Spleen (tissue), 11 donors: ENCODE results near the gene MYT1. TPM values are rescaled to one million over a fixed set of nuclear protein-coding genes. Genes with fewer than 3 reads are reported as not detected.
"Not testable (repeated sequence)": the region's sequence is repeated elsewhere in the genome, so short reads cannot be mapped to it uniquely, and the experiment has no call there.

Experiments
- DNase-seq: peaks from one replicate; pipeline ENCODE4 v3.0.0-alpha.2; 2020
- H3K27ac ChIP-seq, 8 donors: fragments of 200-600 bp; sonication (generic) in 7 of 8; 1 replicate in 4 of 8; 2 replicates in 4 of 8; pipeline versions ENCODE4 v1.5.0 to v1.8.0; 2016 to 2021; ENCODE audit warnings: inconsistent platforms in 4 of 8, mild to moderate bottlenecking in 4 of 8, moderate library complexity in 1 of 8
- H3K27me3 ChIP-seq, 7 donors: fragments of 200-600 bp; sonication (generic) in 6 of 7; replicated peaks in 1 of 7; 1 replicate in 4 of 7; 2 replicates in 3 of 7; pipeline versions ENCODE4 v1.5.0 to v1.8.0; 2016 to 2021; ENCODE audit warnings: inconsistent platforms in 3 of 7, mild to moderate bottlenecking in 1 of 7
- H3K36me3 ChIP-seq, 6 donors: fragments of 200-600 bp; sonication (generic) in 5 of 6; 1 replicate in 4 of 6; 2 replicates in 2 of 6; pipeline versions ENCODE4 v1.5.0 to v1.8.0; 2016 to 2021; ENCODE audit warnings: inconsistent platforms in 2 of 6
- H3K4me1 ChIP-seq, 6 donors: fragments of 200-600 bp; sonication (generic) in 5 of 6; 1 replicate in 3 of 6; 2 replicates in 3 of 6; pipeline versions ENCODE4 v1.5.0 to v1.8.0; 2016 to 2021; ENCODE audit warnings: inconsistent platforms in 3 of 6
- H3K4me3 ChIP-seq, 8 donors: fragments of 200-600 bp; sonication (generic) in 7 of 8; 1 replicate in 4 of 8; 2 replicates in 4 of 8; pipeline versions ENCODE4 v1.5.0 to v1.8.0; 2016 to 2021; ENCODE audit warnings: inconsistent platforms in 4 of 8, mild to moderate bottlenecking in 4 of 8, moderate library complexity in 2 of 8
- H3K9me3 ChIP-seq, 8 donors: fragments of 200-600 bp; sonication (generic) in 7 of 8; 1 replicate in 4 of 8; 2 replicates in 4 of 8; pipeline versions ENCODE4 v1.5.0 to v1.8.0; 2016 to 2021; ENCODE audit warnings: inconsistent platforms in 4 of 8
- CTCF ChIP-seq, 11 experiments: fragments of 200-600 bp in 7 of 11; fragments of 450-650 bp in 4 of 11; sonication (generic) in 4 of 11; IDR thresholded peaks in 8 of 11; conservative IDR thresholded peaks in 3 of 11; 1 replicate in 7 of 11; 2 replicates in 4 of 11; pipeline versions ENCODE4 v1.4.0 to v1.8.0; 2016 to 2021; ENCODE audit warnings: antibody characterized with exemption in 11 of 11, inconsistent platforms in 4 of 11, mild to moderate bottlenecking in 1 of 11
- POLR2A ChIP-seq, 3 donors: fragments of 450-650 bp; IDR thresholded peaks; one replicate each; pipeline ENCODE4 v1.5.1; 2017; ENCODE audit warnings: antibody characterized with exemption in 3 of 3, mild to moderate bottlenecking in 1 of 3
- POLR2AphosphoS5 ChIP-seq, 3 donors: sonication (generic); formaldehyde crosslinking; IDR thresholded peaks; one replicate each; pipeline ENCODE4 v1.5.1; 2017; ENCODE audit warnings: antibody characterized with exemption in 3 of 3
- WGBS, 5 donors: extraction: QIAGEN DNeasy Blood & Tissue Kit in 3 of 5; methylation state at CpG; one replicate each; pipeline versions ENCODE4 v1.1.5 to v1.1.7; 2013 to 2018; 5-methylcytosine and 5-hydroxymethylcytosine counted together
- intact Hi-C: fragments of 100-400 bp; cut with DNase I; formaldehyde crosslinking; loops from one replicate; pipeline ENCODE4 v1.15.0; 2023; ENCODE audit warnings: low total_unique reads
- polyA plus RNA-seq, 3 donors: library from polyadenylated mRNA; stranded (reverse); fragments of 200-250 nt; gene quantifications; one replicate each; pipeline ENCODE4 v1.2.1, GENCODE V29; 2013
- total RNA-seq, 7 donors: library from RNA; depleted of rRNA in 3 of 7; stranded (reverse); fragments of >200 nt in 3 of 7; fragmentation: NEBNext Ultra II Directional in 4 of 7; extraction: Animal tissue kit (Norgen Biotek cat#: 25700) in 4 of 7; gene quantifications; one replicate each; pipeline versions ENCODE4 v1.1.0 to v1.2.1, GENCODE V29; 2016 to 2021
- donor health status: healthy with polysubstance abuse.
- donor health status: DM: no; HTN: no; CAD: no; lungs with moderate emphysema.
- donor health status: DM: no; HTN: no; CAD: no.
- donor health status: Bipolar disorder and iron deficiency.
- donor health status: healthy.
- donor health status: DM: no; HTN: no; CAD: no.
- donor health status: DM: yes; HTN: yes; CAD: no.

The MYT1 gene
- total and polyA plus RNA-seq, 10 donors, result 0.08 to 2.2 (median 0.60) TPM; not detected in 3

GRCh38 chr20:64183313-64183712, 19.1 kb downstream of the MYT1 start:
- WGBS, 5 donors, result 78 to 94% (median 88%) methylated on average over 2 of the region's 2 CpGs
- Histone ChIP-seq H3K4me1 (no peaks in the 10 kb centered on the region), H3K27me3 (peaks cover 0 to 31% (median 0%) of the 10 kb centered on the region in 7 donors), H3K27ac (no peak overlapping the region), H3K4me3 (no peak overlapping the region), H3K36me3 (no peaks in the 10 kb centered on the region), H3K9me3 (peaks cover 0 to 8% (median 0%) of the 10 kb centered on the region in 8 donors)
- no peak for DNase-seq
- TF ChIP-seq CTCF (IDR thresholded peaks at IDR 0.05 in 8 of 11, conservative IDR thresholded peaks at IDR 0.05 in 3 of 11) (no peak), POLR2AphosphoS5 (IDR thresholded peaks at IDR 0.05) (no peak), POLR2A (IDR thresholded peaks at IDR 0.05) (no peak)
- intact Hi-C loops, result no loop called here

GRCh38 chr20:64184795-64185194, 20.5 kb downstream of the MYT1 start:
- TF ChIP-seq POLR2AphosphoS5 (IDR thresholded peaks at IDR 0.05), result no peak
- H3K9me3 ChIP-seq, result peaks cover 0 to 8% (median 0%) of the 10 kb centered on the region in 8 donors
- no peak overlapping the region for H3K4me3 ChIP-seq
- WGBS, 5 donors, result 72 to 79% (median 77%) methylated on average over 12 of the region's 12 CpGs
- no peaks in the 10 kb centered on the region for H3K36me3 ChIP-seq
- no peak overlapping the region for H3K27ac ChIP-seq
- H3K27me3 ChIP-seq, result peaks cover 0 to 31% (median 0%) of the 10 kb centered on the region in 7 donors
- no peaks in the 10 kb centered on the region for H3K4me1 ChIP-seq
- no peak for DNase-seq
- intact Hi-C loops, result no loop called here

- peaks cover 0 to 31% (median 0%) of the 10 kb centered on the region in 7 donors for H3K27me3 ChIP-seq
- H3K4me3 ChIP-seq, result no peak overlapping the region
- no peak for DNase-seq
- H3K27ac ChIP-seq, result no peak overlapping the region
- no peak for TF ChIP-seq POLR2A (IDR thresholded peaks at IDR 0.05)
- TF ChIP-seq CTCF (IDR thresholded peaks at IDR 0.05 in 8 of 11, conservative IDR thresholded peaks at IDR 0.05 in 3 of 11), result no peak
- no peak for TF ChIP-seq POLR2AphosphoS5 (IDR thresholded peaks at IDR 0.05)
- intact Hi-C loops, result no loop called here
- no peaks in the 10 kb centered on the region for H3K36me3 ChIP-seq
- peaks cover 0 to 8% (median 0%) of the 10 kb centered on the region in 8 donors for H3K9me3 ChIP-seq
- WGBS, 5 donors, result 75 to 85% (median 76%) methylated on average over 9 of the region's 9 CpGs
- no peaks in the 10 kb centered on the region for H3K4me1 ChIP-seq
Measured at GRCh38 chr20:64185276-64185900, 21.1 kb downstream of the MYT1 start.

GRCh38 chr20:64186071-64186598, 21.9 kb downstream of the MYT1 start:
- TF ChIP-seq POLR2A (IDR thresholded peaks at IDR 0.05) (no peak), CTCF (IDR thresholded peaks at IDR 0.05 in 8 of 11, conservative IDR thresholded peaks at IDR 0.05 in 3 of 11) (no peak), POLR2AphosphoS5 (IDR thresholded peaks at IDR 0.05) (no peak)
- Histone ChIP-seq H3K9me3 (peaks cover 0 to 8% (median 0%) of the 10 kb centered on the region in 8 donors), H3K4me1 (no peaks in the 10 kb centered on the region), H3K36me3 (no peaks in the 10 kb centered on the region), H3K4me3 (no peak overlapping the region), H3K27ac (no peak overlapping the region), H3K27me3 (peaks cover 0 to 36% (median 0%) of the 10 kb centered on the region in 7 donors)
- DNase-seq, result no peak
- WGBS, 5 donors, result 92 to 98% (median 95%) methylated on average over 13 of the region's 13 CpGs
- intact Hi-C loops, result no loop called here

GRCh38 chr20:64187213-64187612, 23.0 kb downstream of the MYT1 start:
- H3K9me3 ChIP-seq, H3K4me3 ChIP-seq, H3K4me1 ChIP-seq, H3K36me3 ChIP-seq, DNase-seq, intact Hi-C loops, H3K27ac ChIP-seq: not testable (repeated sequence)
- peaks cover 0 to 38% (median 2%) of the 10 kb centered on the region in 7 donors for H3K27me3 ChIP-seq
- 91 to 96% (median 94%) methylated on average over 24 of the region's 24 CpGs for whole genome bisulfite sequencing, 5 donors
